ENCODE results near the gene FLT4.

Gene FLT4

GRCh38 chr5:180649297-180650039 lies at the start of gene FLT4:
Gene FLT4 (minus strand): TSS chr5:180649600. CDS start chr5:180649545, 55 bp downstream.
- Histone ChIP-seq H3K27me3 (peaks cover 0 to 69% of the 10 kb centered on the region in 2 donors), H3K9me3 (no peaks in the 10 kb centered on the region), H3K4me1 (peaks cover 0 to 23% (median 15%) of the 10 kb centered on the region in 4 donors), H3K4me3 (peak within 1 kb of the TSS; percentile 38 to 48), H3K27ac (no peak within 1 kb of the TSS), H3K36me3 (no peaks in the 10 kb centered on the region)
- TF ChIP-seq CTCF (IDR thresholded peaks at IDR 0.05) = no peak
- DNase-seq = peak in 1 of 2 donors; percentile 12
- intact Hi-C loops (cut with DNase I; ENCODE audit: low total_unique reads) = no loop called here

- TF ChIP-seq CTCF (IDR thresholded peaks at IDR 0.05) = no peak
- Histone ChIP-seq H3K4me3 (no peak overlapping the region), H3K27ac (no peak overlapping the region), H3K27me3 (no peaks in the 10 kb centered on the region), H3K4me1 (no peaks in the 10 kb centered on the region), H3K36me3 (no peaks in the 10 kb centered on the region), H3K9me3 (peaks cover 0 to 9% (median 4%) of the 10 kb centered on the region in 3 donors)
- no peak for DNase-seq
- intact Hi-C loops (cut with DNase I; ENCODE audit: low total_unique reads) = no loop called here
These were observed 49.6 kb upstream of the FLT4 start for GRCh38 chr5:180699042-180699441.

- Histone ChIP-seq H3K4me1 (no peaks in the 10 kb centered on the region), H3K4me3 (no peak overlapping the region), H3K27ac (no peak overlapping the region), H3K9me3 (peaks cover 0 to 9% (median 4%) of the 10 kb centered on the region in 3 donors), H3K36me3 (no peaks in the 10 kb centered on the region), H3K27me3 (no peaks in the 10 kb centered on the region)
- DNase-seq = no peak
- intact Hi-C loops (cut with DNase I; ENCODE audit: low total_unique reads) = no loop called here
- TF ChIP-seq CTCF (IDR thresholded peaks at IDR 0.05) = no peak
These were observed 46.7 kb upstream of the FLT4 start for GRCh38 chr5:180696116-180696515.

- Histone ChIP-seq H3K27me3 (no peaks in the 10 kb centered on the region), H3K4me3 (no peak overlapping the region), H3K9me3 (peaks cover 0 to 9% (median 4%) of the 10 kb centered on the region in 3 donors), H3K36me3 (no peaks in the 10 kb centered on the region), H3K27ac (no peak overlapping the region), H3K4me1 (no peaks in the 10 kb centered on the region)
- TF ChIP-seq CTCF (IDR thresholded peaks at IDR 0.05) = no peak
- intact Hi-C loops (cut with DNase I; ENCODE audit: low total_unique reads) = no loop called here
- DNase-seq = no peak
These were observed 43.0 kb upstream of the FLT4 start for GRCh38 chr5:180692429-180692828.

GRCh38 chr5:180691046-180691445 lies 41.6 kb upstream of the FLT4 start:
- Histone ChIP-seq H3K36me3 (no peaks in the 10 kb centered on the region), H3K27me3 (peaks cover 0 to 4% of the 10 kb centered on the region in 2 donors), H3K4me3 (no peak overlapping the region), H3K9me3 (peaks cover 0 to 6% (median 3%) of the 10 kb centered on the region in 3 donors), H3K27ac (no peak overlapping the region), H3K4me1 (no peaks in the 10 kb centered on the region)
- intact Hi-C loops (cut with DNase I; ENCODE audit: low total_unique reads) = no loop called here
- TF ChIP-seq CTCF (IDR thresholded peaks at IDR 0.05) = no peak
- no peak for DNase-seq
